GM21515 (cell line): Measurements from ENCODE around the gene COX6A2.
"Not testable (repeated sequence)": the region's sequence is repeated elsewhere in the genome, so short reads cannot be mapped to it uniquely, and the experiment has no call there.

Experiments
- ATAC-seq: cut with Tn5 transposase; IDR thresholded peaks from one replicate; pipeline ENCODE4 v1.9.1; 2021; ENCODE audit not compliant: unreplicated experiment

The COX6A2 gene

GRCh38 chr16:31461921-31462804 is 34.0 kb upstream of the COX6A2 start:
- ATAC-seq = no peak

- no peak for ATAC-seq
Observed at GRCh38 chr16:31461201-31461920, 33.2 kb upstream of the COX6A2 start.

GRCh38 chr16:31460582-31461002 is 32.4 kb upstream of the COX6A2 start:
- no peak for ATAC-seq

DNA sequence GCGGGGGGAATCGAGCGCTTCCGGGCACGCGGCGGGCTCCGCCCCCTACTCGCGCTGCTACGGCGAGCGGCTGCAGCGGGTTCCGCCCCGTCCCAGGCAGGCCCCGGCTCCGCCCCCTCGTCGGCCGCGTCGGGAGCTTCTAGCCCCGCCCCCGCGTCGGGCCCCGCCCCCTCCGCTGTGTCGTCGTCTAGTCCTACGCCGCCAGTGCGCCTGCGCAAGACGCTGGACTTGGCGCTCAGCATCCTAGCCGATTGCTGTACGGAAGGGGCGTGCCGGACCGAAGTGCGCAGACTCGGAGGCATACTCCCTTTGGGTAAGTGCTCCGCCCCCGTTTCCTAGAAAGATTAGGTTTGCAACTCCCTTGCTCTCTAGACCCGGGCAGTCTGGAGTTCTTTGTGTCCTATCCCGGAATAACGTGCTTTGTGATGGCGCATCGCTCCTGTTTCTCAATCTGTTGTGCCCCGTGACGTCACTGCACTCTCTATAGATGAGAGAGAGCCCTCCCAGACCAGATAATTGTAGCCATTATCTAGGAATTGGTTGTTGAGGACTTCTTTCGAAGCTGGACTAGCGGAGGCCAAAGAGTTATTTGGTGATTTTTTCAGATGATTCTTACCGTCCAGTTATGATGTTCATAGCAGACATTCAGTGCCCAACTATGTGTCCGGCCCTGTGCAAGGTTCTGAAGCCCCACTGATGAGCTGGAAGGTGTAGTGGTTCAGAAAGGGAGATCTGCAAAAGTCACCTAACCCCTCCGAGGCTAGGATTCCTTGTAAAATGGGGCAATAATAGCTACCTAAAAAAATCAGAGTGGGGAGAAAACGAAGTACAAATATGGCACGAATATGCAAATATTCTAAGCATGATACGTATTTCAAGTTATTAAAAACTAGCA is 31.8 kb upstream of the COX6A2 start:
- peak; percentile 64 for ATAC-seq

GRCh38 chr16:31458844-31459686 is 30.9 kb upstream of the COX6A2 start, which contains the start of gene ARMC5:
Gene ARMC5, plus strand, starts transcription at chr16:31459501. Its CDS starts 24 bp downstream, at chr16:31459525.
- peak; percentile 68 for ATAC-seq

DNA sequence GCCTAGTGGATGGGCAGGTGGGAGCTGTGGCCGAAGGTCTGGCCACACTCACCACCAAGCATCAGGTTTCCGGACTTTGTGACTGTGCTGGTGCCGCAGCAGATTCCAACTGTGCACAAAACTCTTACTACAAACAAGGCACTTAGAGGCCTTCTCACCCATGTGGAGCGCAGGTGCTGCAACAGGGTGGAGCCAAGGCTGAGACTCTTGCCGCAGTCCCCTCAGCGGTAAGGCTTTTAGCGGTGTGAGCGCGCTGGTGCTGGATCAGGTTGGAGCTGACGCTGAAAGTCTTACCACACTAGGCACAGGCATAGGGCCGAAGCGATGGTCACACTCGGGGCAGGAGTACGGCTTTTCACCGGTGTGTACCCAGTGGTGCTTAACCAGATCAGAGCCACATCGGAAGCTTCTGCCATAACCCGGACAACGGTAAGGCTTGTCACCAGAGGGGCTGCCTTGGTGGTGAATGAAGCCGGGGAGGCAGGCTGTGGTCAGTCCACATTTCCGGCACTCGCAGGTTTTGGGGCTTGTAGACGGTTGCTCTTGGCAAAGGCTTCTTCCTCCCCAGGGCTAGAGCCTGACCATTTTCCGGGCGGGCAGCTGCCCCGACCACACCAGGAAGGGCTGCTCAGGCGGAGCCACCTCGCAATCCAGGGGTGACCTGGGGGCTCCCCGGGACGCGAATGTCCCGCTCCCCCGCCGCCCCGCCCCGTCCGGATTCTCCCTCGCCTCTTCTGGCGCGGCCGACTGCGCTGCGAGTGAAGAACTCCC is 30.1 kb upstream of the COX6A2 start:
- peak; percentile 11 for ATAC-seq

- ATAC-seq = no peak
Observed at GRCh38 chr16:31456988-31457360, 28.8 kb upstream of the COX6A2 start.

- ATAC-seq = no peak
Observed at GRCh38 chr16:31455601-31456314, 27.6 kb upstream of the COX6A2 start.

DNA sequence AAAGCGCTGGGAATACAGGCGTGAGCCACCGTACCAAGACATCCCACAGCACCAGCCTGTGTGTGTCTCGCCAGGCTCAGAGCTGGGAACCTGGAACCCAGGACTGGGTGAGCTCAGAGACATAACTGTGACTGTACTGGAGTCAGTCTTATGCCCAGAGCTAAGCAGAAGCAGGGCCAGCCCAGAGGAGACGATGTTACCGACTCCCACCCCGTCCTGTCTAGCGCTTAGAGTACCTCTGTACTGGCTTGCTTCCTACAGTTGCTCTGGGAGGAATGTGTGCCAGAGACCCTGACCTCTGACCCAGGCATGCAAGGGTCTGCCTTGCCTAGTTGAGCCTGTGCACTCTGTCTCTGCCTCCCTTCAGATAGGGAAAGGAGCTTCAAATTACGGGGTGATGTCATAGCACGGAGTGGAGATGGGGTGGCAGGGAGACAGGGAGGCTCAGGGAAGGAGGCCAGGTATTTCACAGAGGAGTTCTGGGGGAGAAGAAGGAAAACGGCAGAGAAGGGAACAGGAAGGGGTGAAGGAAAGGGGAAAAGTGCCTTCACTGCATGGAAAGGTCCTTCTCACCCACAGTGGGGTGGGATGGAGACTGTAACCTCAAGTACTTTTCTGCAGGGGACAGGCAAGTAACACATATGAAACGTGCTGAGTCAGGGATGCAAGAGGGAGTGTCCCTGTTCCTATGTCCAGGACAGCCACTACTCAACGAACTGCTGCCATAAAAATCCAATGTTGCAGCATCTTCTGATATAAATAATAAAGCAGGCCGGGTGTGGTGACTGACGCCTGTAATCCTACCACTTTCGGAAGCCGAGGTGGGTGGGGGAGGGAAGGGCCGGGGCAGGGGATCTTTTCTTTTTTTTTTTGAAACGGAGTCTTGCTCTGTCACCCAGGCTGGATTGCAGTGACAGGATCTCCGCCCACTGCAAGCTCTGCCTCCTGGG is 25.4 kb upstream of the COX6A2 start:
- no peak for ATAC-seq

DNA sequence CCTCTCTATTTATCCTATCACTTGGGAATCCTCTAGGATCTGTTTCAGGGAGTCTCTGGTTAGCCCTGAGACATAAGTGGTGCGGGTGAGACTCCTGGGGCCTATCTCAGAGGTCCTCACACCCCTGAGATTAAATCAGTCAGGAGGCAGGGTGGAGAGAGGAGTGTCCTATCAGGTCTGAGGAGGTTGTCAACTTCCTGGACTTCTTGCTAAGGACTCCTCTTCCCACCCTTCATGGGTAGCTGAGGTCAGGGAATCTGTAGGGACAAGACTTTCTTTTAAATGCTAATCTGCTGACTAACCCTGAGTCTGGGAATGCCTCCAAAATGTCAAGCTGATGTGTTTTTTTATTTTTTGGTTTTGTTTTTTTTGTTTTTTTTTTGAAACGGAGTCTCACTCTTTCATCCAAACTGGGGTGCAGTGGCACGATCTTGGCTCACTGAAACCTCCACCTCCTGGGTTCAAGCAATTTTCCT is 24.5 kb upstream of the COX6A2 start:
- no peak for ATAC-seq

DNA sequence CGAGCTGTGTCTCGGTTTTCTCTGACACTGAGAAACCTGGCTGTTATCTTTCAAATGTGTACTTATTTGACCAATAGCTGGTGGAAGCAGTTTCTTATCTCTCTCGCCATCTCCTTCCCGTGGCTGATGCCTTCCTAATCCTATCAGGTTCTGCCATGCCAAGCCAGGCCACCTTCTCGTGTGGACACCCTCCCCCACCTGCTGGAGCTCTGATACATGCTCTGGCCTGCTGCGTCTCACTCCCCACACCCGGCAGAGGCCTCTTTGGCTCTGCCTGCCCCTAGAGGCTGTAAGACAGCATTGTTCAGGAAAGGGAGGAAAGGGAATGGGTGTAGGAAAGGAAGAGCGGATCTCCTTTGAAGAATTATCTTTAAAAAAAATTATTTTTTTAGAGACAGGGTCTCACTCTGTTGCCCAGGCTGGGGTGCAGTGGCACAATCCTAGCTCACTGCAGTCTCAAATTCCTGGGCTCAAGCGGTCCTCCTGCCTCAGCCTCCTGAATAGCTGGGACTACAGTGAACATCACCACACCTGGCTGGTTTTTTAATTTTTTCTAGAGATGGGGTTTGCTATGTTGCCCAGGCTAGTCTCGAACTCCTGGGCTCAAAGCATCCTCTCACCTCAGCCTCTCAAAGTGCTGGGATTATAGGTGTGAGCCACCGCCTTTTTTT is 23.7 kb upstream of the COX6A2 start:
- ATAC-seq = no peak

DNA sequence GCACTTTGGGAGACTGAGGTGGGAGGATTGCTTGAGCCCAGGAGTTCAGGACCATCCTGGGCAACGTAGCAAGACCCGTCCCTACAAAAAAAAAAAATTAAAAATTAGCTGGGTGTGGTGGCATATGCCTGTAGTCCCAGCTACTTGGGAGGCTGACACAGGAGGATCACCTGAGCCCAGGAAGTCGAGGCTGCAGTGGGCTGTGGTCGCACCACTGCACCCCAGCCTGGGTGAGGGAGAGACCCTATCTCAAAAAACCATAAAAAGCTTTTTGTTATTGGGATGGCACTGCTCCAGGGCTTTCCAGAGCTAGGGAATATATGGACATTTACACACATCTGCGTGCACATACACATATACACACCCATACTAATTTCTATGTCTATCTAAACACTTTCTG is 23.0 kb upstream of the COX6A2 start:
- ATAC-seq = no peak

GRCh38 chr16:31445931-31446330 is 17.8 kb upstream of the COX6A2 start:
- not testable (repeated sequence) for ATAC-seq

DNA sequence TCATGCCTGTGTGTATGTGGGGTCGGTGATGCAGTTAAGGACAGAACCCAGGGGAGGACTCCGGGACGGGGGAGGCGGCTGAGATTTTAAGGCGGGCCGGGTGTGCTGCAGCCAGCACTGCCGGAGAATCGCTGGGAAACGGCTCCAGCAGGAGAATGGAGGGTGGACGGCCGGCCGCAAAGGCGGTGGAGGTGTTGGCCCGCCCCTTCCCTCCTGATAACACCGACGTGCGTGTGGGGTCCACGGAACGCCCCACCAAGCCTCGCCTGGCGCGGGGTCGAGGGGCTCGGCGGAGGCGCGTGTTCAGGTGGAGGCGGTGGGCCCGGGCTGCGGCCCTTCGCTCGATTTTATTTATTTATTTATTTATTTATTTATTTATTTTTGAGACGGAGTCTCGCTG is 13.8 kb upstream of the COX6A2 start:
- ATAC-seq = no peak

DNA sequence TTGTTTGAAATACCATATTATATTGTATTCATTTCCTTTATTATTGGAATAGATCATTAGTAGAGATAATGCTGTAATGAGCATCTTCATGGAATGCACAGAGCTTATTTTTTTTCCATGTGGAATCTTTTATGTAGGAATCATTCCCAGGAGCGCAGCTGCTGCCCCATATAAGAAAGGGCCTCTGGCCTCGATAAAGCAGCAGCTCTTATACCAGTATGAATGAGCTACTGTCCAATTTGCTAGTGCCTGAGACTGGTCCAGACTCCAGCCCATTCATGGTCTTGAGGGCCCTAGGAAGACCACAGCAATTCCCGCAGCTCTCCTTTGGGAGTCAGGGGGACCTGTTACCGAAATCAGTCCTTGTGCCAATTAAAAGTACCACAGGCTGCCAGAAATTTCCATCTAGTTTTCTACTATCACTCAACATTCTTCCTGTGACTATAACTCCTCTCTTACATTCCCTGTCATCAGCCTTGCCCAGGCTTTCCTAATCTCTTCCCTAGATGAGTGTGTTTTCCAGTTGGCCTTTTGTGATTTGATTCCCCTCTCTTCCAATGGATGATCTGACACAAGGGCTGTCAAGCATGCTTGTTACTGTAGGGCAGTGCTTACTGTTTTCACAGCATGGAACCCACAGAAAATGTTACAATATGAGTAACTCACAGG is 12.5 kb upstream of the COX6A2 start:
- ATAC-seq = no peak

GRCh38 chr16:31439519-31439918 is 11.4 kb upstream of the COX6A2 start:
- ATAC-seq = no peak
